ENCODE measurements around the gene JRKL.
A peak's percentile ranks its signal among the peaks of the same experiment; 100 is the strongest.
"Not testable (repeated sequence)": the region's sequence is repeated elsewhere in the genome, so short reads cannot be mapped to it uniquely, and the experiment has no call there.

JRKL gene

DNA sequence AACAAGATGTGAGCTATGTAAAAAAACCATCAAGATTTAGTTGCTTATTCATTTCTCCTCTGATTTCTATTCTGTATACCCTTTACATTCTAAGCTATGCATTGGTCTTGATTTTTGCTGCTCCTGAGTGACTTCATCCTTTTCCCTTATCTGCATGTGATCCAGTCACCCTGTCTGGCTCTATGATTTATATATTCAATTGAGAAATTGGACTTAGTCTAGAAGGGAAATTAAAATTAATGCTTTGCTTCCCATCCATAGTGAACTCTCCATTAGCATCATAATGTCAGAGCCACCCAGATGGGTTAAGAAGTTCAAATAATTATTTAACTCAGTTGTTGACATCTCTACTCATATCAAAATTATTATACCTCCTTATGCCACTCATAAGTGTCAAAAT is 5.0 kb downstream of the JRKL start:
- DNase-seq (ENCODE audit: low read depth), result no peak

DNA sequence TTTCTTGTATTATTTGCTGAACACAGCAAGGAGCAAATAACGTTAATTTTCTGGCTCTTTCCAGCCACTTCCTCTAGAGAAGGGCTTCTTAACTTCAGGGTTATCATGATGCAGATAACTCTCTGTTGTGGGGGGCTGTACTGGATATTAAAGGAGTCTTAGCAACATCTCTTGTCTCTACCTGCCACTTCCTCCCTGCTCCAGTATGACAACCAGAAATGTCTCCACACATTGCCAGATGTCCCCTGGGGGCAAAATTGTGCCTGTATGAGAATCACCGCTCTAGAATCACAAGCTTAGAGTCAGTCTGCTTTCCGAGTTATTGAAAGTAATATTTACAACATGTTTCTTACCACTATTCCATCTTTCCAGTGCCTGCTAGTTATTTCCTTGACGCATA is 6.8 kb downstream of the JRKL start:
- no peak for DNase-seq (ENCODE audit: low read depth)

DNA sequence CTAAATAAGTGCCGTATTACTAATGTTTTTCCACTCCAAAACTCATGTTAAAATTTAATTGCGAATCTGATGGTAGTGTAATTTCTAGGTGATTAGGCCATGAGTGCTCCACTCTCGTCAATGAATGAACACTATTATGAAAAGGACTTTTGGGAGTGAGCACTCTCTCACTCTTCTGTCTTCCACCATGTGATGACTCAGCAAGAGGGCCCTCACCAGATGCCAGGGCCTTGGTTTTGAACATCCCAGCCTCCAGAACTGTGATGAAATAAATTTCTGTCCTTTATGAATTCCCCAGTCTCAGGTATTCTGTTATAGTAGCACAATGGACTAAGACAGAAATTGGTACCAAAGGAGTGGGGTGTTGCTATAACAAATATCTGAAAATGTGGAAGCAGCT is 8.1 kb downstream of the JRKL start:
- DNase-seq (ENCODE audit: low read depth), result no peak

DNA sequence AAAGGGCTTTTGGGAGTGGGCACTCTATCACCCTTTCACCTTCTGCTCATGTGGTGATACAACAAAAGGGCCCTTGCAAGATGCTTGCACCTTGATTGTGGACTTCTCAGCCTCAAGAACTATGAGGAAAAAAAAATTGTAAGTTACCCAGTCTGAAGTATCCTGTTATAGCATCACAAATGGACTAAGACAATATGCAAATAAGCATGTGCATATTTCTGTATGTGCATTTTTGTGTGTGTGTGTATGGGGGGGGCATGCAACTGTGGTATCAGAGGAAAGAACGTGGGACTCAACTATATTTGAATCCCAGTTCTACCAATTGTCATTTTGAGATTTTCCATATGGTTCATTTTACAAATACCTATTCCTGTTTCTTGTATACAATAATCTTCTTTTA is 10.9 kb downstream of the JRKL start:
- no peak for DNase-seq (ENCODE audit: low read depth)

DNA sequence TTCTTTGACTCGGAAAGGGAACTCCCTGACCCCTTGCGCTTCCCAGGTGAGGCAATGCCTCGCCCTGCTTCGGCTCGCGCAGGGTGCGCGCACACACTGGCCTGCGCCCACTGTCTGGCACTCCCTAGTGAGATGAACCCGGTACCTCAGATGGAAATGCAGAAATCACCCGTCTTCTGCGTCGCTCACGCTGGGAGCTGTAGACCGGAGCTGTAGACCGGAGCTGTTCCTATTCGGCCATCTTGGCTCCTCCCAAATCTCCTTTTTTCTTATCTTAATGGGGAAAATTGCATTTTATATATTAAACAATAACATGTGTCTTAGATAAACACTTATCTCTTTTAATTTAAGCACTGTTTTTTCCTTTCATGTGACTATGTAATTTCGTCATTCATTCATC is 21.6 kb downstream of the JRKL start:
- DNase-seq (ENCODE audit: low read depth), result not testable (repeated sequence)

DNA sequence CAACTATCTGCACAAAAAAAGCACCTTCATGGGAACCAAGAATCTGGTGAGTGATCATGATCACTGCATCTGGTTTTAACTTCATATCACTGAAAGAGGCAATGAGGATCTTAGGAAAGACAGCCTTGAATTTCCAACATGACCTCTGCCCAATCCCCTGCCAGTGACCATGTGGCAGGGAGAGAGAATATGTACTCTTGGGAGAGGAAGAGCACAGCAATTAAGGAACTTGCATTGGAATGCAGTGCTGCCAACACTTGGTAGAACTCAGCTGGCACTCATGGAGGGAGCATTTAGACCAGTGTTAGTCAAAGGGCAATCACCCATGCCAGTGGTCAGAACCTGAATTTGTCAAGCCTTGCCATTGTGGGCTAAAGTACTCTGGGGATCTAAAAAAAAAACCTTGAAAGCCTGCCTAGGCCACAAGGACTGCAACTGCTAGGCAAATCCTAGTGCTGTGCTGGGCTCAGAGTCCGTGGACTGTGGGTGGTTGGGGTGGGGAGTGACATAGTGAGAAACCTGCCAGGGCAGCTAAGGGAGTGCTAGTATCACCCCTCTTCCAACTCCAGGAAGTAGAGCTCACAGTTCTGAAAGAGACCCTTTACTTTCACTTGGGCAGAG is 23.1 kb downstream of the JRKL start:
- no peak for DNase-seq (ENCODE audit: low read depth)

DNA sequence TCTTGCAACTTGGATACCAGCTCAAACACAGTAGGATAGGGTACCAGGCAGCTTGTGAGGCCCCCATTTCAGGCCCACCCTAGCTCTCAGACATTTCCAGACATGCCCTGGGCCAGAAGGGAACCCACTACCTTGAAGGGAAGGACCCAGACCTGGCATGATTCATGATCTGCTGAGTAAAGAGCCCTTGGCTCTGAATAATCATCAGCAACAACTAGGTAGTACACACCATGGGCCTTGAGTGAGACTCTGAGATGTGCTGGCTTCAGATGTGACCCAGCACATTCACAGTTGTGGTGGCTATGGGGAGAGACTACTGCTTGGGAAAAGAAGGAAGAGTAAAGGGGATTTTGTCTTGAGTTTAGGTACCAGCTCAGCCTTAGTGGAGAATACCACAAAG is 23.6 kb downstream of the JRKL start:
- DNase-seq (ENCODE audit: low read depth), result no peak

DNA sequence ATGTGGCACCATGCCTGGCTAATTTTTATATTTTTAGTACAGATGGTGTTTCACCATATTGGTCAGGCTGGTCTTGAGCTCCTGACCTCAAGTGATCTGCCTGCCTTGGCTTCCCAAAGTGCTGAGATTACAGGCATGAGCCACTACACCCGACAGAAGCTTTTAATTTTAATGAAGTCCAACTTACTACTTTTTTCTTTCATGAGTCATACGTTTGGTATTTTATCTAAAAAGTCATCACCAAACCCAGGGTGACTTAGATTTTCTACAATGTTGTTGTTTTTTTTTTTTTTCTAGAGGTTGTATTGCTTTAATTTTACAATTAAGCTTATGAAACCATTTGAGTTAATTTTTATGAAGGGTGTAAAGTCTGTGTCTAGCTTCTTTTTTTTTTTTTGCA is 34.9 kb downstream of the JRKL start:
- peak; percentile 2 for DNase-seq (ENCODE audit: low read depth)

DNA sequence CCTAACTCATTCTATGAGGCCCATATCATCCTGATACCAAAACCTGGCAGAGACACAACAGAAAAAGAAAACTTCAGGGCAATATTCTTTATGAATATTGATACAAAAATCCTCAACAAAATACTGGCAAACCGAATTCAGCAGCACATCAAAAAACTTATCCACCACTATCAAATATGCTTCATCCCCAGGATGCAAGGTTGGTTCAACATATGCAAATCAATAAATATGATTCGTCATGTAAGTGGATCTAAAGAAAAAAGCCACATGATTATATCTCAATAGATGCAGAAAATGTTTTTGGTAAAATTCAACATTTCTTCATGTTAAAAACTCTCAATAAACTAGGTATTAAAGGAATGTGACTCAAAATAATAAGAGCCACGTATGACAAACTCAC is 40.9 kb downstream of the JRKL start:
- DNase-seq (ENCODE audit: low read depth), result no peak

DNA sequence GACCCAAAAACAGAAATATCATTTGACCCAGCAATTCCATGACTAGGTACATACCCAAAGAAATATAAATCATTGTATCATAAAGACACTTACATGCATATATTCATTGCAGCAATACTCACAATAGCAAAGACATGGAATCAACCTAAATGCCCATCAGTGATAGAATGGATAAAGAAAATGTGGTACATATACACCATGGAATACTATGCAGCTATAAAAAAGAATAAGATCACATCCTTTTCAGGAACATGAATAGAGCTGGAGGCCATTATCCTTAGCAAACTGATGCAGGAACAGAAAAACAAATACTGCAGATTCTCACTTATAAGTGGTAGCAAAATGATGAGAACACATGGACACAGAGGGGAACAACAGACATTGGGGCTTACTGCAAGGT is 42.8 kb downstream of the JRKL start:
- not testable (repeated sequence) for DNase-seq (ENCODE audit: low read depth)

Measured in fibroblast of the conjunctiva (primary cell).